MM.1S (cell line): Measurements from ENCODE around the gene OR6B3.

Experiments
- EZH2 ChIP-seq: fragments of 300-600 bp; sonication (generic); optimal IDR thresholded peaks from 2 replicates; pipeline ENCODE3; 2017; ENCODE audit warnings: low read depth, mild to moderate bottlenecking, antibody characterized with exemption, low read length, mixed read lengths
- TF ChIP-seq, protein P1 (sequence below): fragments of 300-600 bp; sonication (generic); IDR thresholded peaks from 2 replicates; pipeline ENCODE4 v1.5.1; 2016; ENCODE audit warnings: antibody characterized with exemption, low read length, mixed read lengths

DNA sequence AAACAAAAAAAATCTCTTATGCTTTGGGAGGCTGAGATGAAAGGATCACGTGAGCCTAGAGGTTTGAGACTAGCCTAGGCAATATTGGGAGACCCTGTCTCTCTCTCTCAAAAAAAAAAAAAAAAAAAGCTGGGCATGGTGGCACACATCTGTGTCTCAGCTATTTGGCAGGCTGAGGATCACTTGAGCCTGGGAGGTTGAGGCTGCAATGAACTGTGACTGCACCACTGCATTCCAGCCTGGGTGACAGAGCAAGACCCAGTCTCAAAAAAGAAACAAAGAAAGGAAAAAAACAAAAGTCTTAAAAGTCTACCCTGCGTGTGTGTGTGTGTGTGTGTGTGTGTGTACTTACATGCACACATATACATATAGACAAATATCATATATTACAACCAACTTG, 25.3 kb upstream of the OR6B3 start:
- TF ChIP-seq, protein P1, sequence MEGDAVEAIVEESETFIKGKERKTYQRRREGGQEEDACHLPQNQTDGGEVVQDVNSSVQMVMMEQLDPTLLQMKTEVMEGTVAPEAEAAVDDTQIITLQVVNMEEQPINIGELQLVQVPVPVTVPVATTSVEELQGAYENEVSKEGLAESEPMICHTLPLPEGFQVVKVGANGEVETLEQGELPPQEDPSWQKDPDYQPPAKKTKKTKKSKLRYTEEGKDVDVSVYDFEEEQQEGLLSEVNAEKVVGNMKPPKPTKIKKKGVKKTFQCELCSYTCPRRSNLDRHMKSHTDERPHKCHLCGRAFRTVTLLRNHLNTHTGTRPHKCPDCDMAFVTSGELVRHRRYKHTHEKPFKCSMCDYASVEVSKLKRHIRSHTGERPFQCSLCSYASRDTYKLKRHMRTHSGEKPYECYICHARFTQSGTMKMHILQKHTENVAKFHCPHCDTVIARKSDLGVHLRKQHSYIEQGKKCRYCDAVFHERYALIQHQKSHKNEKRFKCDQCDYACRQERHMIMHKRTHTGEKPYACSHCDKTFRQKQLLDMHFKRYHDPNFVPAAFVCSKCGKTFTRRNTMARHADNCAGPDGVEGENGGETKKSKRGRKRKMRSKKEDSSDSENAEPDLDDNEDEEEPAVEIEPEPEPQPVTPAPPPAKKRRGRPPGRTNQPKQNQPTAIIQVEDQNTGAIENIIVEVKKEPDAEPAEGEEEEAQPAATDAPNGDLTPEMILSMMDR: no peak
- TF ChIP-seq EZH2: no peak
